PFSK-1 (cell line): ENCODE measurements around the gene PPP1R1A.

Source experiments
- POLR2AphosphoS5 ChIP-seq: IDR thresholded peaks from 2 replicates; pipeline ENCODE4 v1.6.1; 2012; ENCODE audit warnings: low read depth, mild to moderate bottlenecking, control low read depth, low read length, moderate library complexity
- REST ChIP-seq, 2 experiments: IDR thresholded peaks; 2 replicates each; pipeline versions ENCODE4 v1.6.1 to v1.8.0; 2011 to 2012; ENCODE audit warnings: low read depth in 2 of 2, low read length in 2 of 2, control low read depth in 1 of 2, inconsistent platforms in 1 of 2, mild to moderate bottlenecking in 1 of 2, moderate library complexity in 1 of 2; ENCODE audit not compliant: insufficient read depth in 1 of 2
- TAF1 ChIP-seq: IDR thresholded peaks from 2 replicates; pipeline ENCODE4 v1.6.1; 2012; ENCODE audit warnings: low read length, control low read depth, borderline replicate concordance; ENCODE audit not compliant: insufficient read depth

GRCh38 chr12:54631551-54631950, 43.1 kb upstream of the PPP1R1A start:
- no peak for TF ChIP-seq POLR2AphosphoS5
- TF ChIP-seq TAF1: no peak
- TF ChIP-seq REST (IDR thresholded peaks at IDR 0.05; ENCODE audit: insufficient read depth in 1 of 2, low read depth in 2 of 2, low read length in 2 of 2): no peak
